ENCODE results near the gene LRSAM1.

Gene LRSAM1

DNA sequence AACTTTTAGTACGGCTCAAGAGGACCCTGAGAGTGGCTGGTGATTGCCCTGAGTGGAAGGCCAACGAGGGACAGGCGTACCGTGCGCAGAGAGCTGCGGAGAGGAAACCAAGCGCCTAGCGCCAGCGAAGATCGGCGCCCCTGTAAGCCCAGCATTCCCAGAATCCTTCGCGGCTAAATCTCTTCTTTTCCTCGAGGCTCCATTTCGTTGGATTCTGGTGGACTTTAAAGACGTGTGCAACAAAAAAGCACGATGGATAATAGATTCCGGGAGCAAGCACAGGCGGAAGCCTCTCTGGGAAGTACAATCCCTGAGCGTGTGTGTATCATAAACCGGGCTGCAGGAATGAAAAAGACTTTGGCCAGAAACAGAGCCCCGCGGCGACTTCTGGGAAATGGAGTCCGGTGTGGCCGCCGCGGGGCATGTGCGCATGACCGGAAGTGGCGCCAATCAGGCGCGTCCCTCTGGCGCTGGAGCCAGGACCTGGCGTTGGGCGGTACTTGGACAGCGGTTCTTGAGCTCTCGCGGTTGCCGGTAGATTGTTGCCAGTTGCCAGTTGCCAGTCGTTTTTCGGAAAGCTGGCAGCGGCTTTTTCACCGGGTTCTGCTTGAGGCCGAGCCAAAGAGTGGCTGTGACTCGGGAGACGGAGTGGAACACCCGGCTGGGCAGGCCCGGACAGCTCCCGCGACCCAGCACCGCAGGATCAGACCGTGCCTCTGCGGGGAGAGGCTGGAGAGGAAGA lies 27.2 kb upstream of the LRSAM1 start, which contains the start of gene ZNF79:
ZNF79 (plus strand) TSS at position 449 of the 742 bp plus-strand sequence. CDS start 406 bp downstream, outside the sequence.
- Histone ChIP-seq H3K36me3 (ENCODE audit: control insufficient read depth in 4 of 4, insufficient read depth in 4 of 4, low read length in 3 of 4) (peaks cover 0 to 9% (median 5%) of the 10 kb centered on the region in 4 experiments), H3K9me3 (ENCODE audit: control extremely low read depth in 1 of 5, control insufficient read depth in 4 of 5, insufficient read depth in 2 of 5, low read depth in 1 of 5, low read length in 4 of 5) (no peaks in the 10 kb centered on the region), H3K4me1 (ENCODE audit: control extremely low read depth in 1 of 4, control insufficient read depth in 4 of 4, insufficient read depth in 4 of 4, low read length in 3 of 4) (peaks cover 5 to 32% (median 22%) of the 10 kb centered on the region in 4 experiments), H3K4me3 (ENCODE audit: control insufficient read depth in 1 of 7, extremely low read depth in 1 of 7, insufficient read depth in 4 of 7, low read depth in 2 of 7, low read length in 6 of 7) (peak within 1 kb of the TSS; percentile 71 to 99 (median 92)), H3K27me3 (replicated peaks in 2 of 5; ENCODE audit: control insufficient read depth in 4 of 5, insufficient read depth in 5 of 5, low read length in 4 of 5) (no peaks in the 10 kb centered on the region), H3K27ac (ENCODE audit: insufficient read depth in 1 of 2, low read depth in 1 of 2, low read length in 2 of 2, poor library complexity in 1 of 2, severe bottlenecking in 2 of 2) (peak within 1 kb of the TSS; percentile 80 to 89)
- WGBS (ENCODE audit: insufficient coverage): 0% methylated on average over 54 of the region's 54 CpGs
- ChIA-PET POLR2A (interaction anchor here (1.4 kb wide), 2 partner anchors 24 to 27 kb away, joined by 4 to 14 read pairs; partner anchors contain the start of genes LRSAM1 and RPL12), CTCF (interaction anchor here (0.8 to 1.6 kb wide), 3 partner anchors 30 to 209 kb away, joined by 3 to 4 read pairs (median 3); no protein-coding TSS in a partner anchor)
- peak; percentile 90 to 97 (median 97) for DNase-seq

GRCh38 chr9:127424676-127424999 lies 26.7 kb upstream of the LRSAM1 start:
- Histone ChIP-seq H3K27ac (ENCODE audit: insufficient read depth in 1 of 2, low read depth in 1 of 2, low read length in 2 of 2, poor library complexity in 1 of 2, severe bottlenecking in 2 of 2) (peak overlapping the region; percentile 80 to 89), H3K4me3 (ENCODE audit: control insufficient read depth in 1 of 7, extremely low read depth in 1 of 7, insufficient read depth in 4 of 7, low read depth in 2 of 7, low read length in 6 of 7) (peak overlapping the region; percentile 71 to 99 (median 92)), H3K9me3 (ENCODE audit: control extremely low read depth in 1 of 5, control insufficient read depth in 4 of 5, insufficient read depth in 2 of 5, low read depth in 1 of 5, low read length in 4 of 5) (no peaks in the 10 kb centered on the region), H3K27me3 (replicated peaks in 2 of 5; ENCODE audit: control insufficient read depth in 4 of 5, insufficient read depth in 5 of 5, low read length in 4 of 5) (no peaks in the 10 kb centered on the region), H3K36me3 (ENCODE audit: control insufficient read depth in 4 of 4, insufficient read depth in 4 of 4, low read length in 3 of 4) (peaks cover 2 to 12% (median 7%) of the 10 kb centered on the region in 4 experiments), H3K4me1 (ENCODE audit: control extremely low read depth in 1 of 4, control insufficient read depth in 4 of 4, insufficient read depth in 4 of 4, low read length in 3 of 4) (peaks cover 5 to 32% (median 22%) of the 10 kb centered on the region in 4 experiments)
- POLR2A ChIA-PET: interaction anchor here (1.4 kb wide), 2 partner anchors 24 to 26 kb away, joined by 4 to 14 read pairs; partner anchors contain the start of genes LRSAM1 and RPL12
- DNase-seq: peak in 2 of 3 donors; percentile 27 to 39
- CTCF ChIA-PET: interaction anchor here (0.8 to 1.0 kb wide), 2 partner anchors 68 to 210 kb away, joined by 3 to 4 read pairs; no protein-coding TSS in a partner anchor
- 0% methylated on average over 12 of the region's 13 CpGs for WGBS (ENCODE audit: insufficient coverage)

GRCh38 chr9:127426756-127427155 lies 24.6 kb upstream of the LRSAM1 start:
- Histone ChIP-seq H3K36me3 (ENCODE audit: control insufficient read depth in 4 of 4, insufficient read depth in 4 of 4, low read length in 3 of 4) (peaks cover 9 to 21% (median 20%) of the 10 kb centered on the region in 4 experiments), H3K9me3 (ENCODE audit: control extremely low read depth in 1 of 5, control insufficient read depth in 4 of 5, insufficient read depth in 2 of 5, low read depth in 1 of 5, low read length in 4 of 5) (no peaks in the 10 kb centered on the region), H3K4me3 (ENCODE audit: control insufficient read depth in 1 of 7, extremely low read depth in 1 of 7, insufficient read depth in 4 of 7, low read depth in 2 of 7, low read length in 6 of 7) (no peak overlapping the region), H3K27me3 (replicated peaks in 2 of 5; ENCODE audit: control insufficient read depth in 4 of 5, insufficient read depth in 5 of 5, low read length in 4 of 5) (no peaks in the 10 kb centered on the region), H3K4me1 (ENCODE audit: control extremely low read depth in 1 of 4, control insufficient read depth in 4 of 4, insufficient read depth in 4 of 4, low read length in 3 of 4) (peaks cover 5 to 32% (median 22%) of the 10 kb centered on the region in 4 experiments), H3K27ac (ENCODE audit: insufficient read depth in 1 of 2, low read depth in 1 of 2, low read length in 2 of 2, poor library complexity in 1 of 2, severe bottlenecking in 2 of 2) (no peak overlapping the region)
- ChIA-PET POLR2A (no interaction called here), CTCF (no interaction called here)
- DNase-seq: no peak
- WGBS (ENCODE audit: insufficient coverage): no CpG with 5 or more reads among the region's 2 CpGs

GRCh38 chr9:127428348-127428747 lies 23.0 kb upstream of the LRSAM1 start:
- no peaks in the 10 kb centered on the region for H3K27me3 ChIP-seq (replicated peaks in 2 of 5; ENCODE audit: control insufficient read depth in 4 of 5, insufficient read depth in 5 of 5, low read length in 4 of 5)
- H3K27ac ChIP-seq (ENCODE audit: insufficient read depth in 1 of 2, low read depth in 1 of 2, low read length in 2 of 2, poor library complexity in 1 of 2, severe bottlenecking in 2 of 2): no peak overlapping the region
- POLR2A ChIA-PET: no interaction called here
- no peak overlapping the region for H3K4me3 ChIP-seq (ENCODE audit: control insufficient read depth in 1 of 7, extremely low read depth in 1 of 7, insufficient read depth in 4 of 7, low read depth in 2 of 7, low read length in 6 of 7)
- H3K4me1 ChIP-seq (ENCODE audit: control extremely low read depth in 1 of 4, control insufficient read depth in 4 of 4, insufficient read depth in 4 of 4, low read length in 3 of 4): peaks cover 5 to 22% (median 15%) of the 10 kb centered on the region in 4 experiments
- CTCF ChIA-PET: interaction anchor here (1.1 kb wide), 1 partner anchor 22 kb away, joined by 3 read pairs; no protein-coding TSS in a partner anchor
- DNase-seq: no peak
- no CpG with 5 or more reads among the region's 3 CpGs for WGBS (ENCODE audit: insufficient coverage)
- peaks cover 12 to 26% (median 25%) of the 10 kb centered on the region in 4 experiments for H3K36me3 ChIP-seq (ENCODE audit: control insufficient read depth in 4 of 4, insufficient read depth in 4 of 4, low read length in 3 of 4)
- H3K9me3 ChIP-seq (ENCODE audit: control extremely low read depth in 1 of 5, control insufficient read depth in 4 of 5, insufficient read depth in 2 of 5, low read depth in 1 of 5, low read length in 4 of 5): no peaks in the 10 kb centered on the region

- CTCF ChIA-PET: no interaction called here
- 97% methylated on average over 8 of the region's 8 CpGs for WGBS (ENCODE audit: insufficient coverage)
- Histone ChIP-seq H3K27me3 (replicated peaks in 2 of 5; ENCODE audit: control insufficient read depth in 4 of 5, insufficient read depth in 5 of 5, low read length in 4 of 5) (no peaks in the 10 kb centered on the region), H3K4me3 (ENCODE audit: control insufficient read depth in 1 of 7, extremely low read depth in 1 of 7, insufficient read depth in 4 of 7, low read depth in 2 of 7, low read length in 6 of 7) (no peak overlapping the region), H3K4me1 (ENCODE audit: control extremely low read depth in 1 of 4, control insufficient read depth in 4 of 4, insufficient read depth in 4 of 4, low read length in 3 of 4) (peaks cover under 1 to 10% (median 5%) of the 10 kb centered on the region in 4 experiments), H3K27ac (ENCODE audit: insufficient read depth in 1 of 2, low read depth in 1 of 2, low read length in 2 of 2, poor library complexity in 1 of 2, severe bottlenecking in 2 of 2) (no peak overlapping the region), H3K9me3 (ENCODE audit: control extremely low read depth in 1 of 5, control insufficient read depth in 4 of 5, insufficient read depth in 2 of 5, low read depth in 1 of 5, low read length in 4 of 5) (no peaks in the 10 kb centered on the region), H3K36me3 (ENCODE audit: control insufficient read depth in 4 of 4, insufficient read depth in 4 of 4, low read length in 3 of 4) (peaks cover 22 to 46% (median 38%) of the 10 kb centered on the region in 4 experiments)
- POLR2A ChIA-PET: no interaction called here
- DNase-seq: no peak
Observed at GRCh38 chr9:127430415-127430814, 20.9 kb upstream of the LRSAM1 start.

- Histone ChIP-seq H3K9me3 (ENCODE audit: control extremely low read depth in 1 of 5, control insufficient read depth in 4 of 5, insufficient read depth in 2 of 5, low read depth in 1 of 5, low read length in 4 of 5) (peaks cover 0 to 3% (median 0%) of the 10 kb centered on the region in 5 experiments), H3K36me3 (ENCODE audit: control insufficient read depth in 4 of 4, insufficient read depth in 4 of 4, low read length in 3 of 4) (peaks cover 32 to 85% (median 65%) of the 10 kb centered on the region in 4 experiments), H3K27me3 (replicated peaks in 2 of 5; ENCODE audit: control insufficient read depth in 4 of 5, insufficient read depth in 5 of 5, low read length in 4 of 5) (no peaks in the 10 kb centered on the region), H3K4me1 (ENCODE audit: control extremely low read depth in 1 of 4, control insufficient read depth in 4 of 4, insufficient read depth in 4 of 4, low read length in 3 of 4) (no peaks in the 10 kb centered on the region), H3K4me3 (ENCODE audit: control insufficient read depth in 1 of 7, extremely low read depth in 1 of 7, insufficient read depth in 4 of 7, low read depth in 2 of 7, low read length in 6 of 7) (no peak overlapping the region), H3K27ac (ENCODE audit: insufficient read depth in 1 of 2, low read depth in 1 of 2, low read length in 2 of 2, poor library complexity in 1 of 2, severe bottlenecking in 2 of 2) (no peak overlapping the region)
- ChIA-PET POLR2A (interaction anchor here (1.0 kb wide), 1 partner anchor 13 kb away, joined by 5 read pairs; the partner anchor contains the start of genes LRSAM1 and RPL12), CTCF (interaction anchor here (1.2 kb wide), 1 partner anchor 18 kb away, joined by 3 read pairs; no protein-coding TSS in a partner anchor)
- WGBS (ENCODE audit: insufficient coverage): 94% methylated on average over 11 of the region's 12 CpGs
- peak in 2 of 3 donors; percentile 35 to 37 for DNase-seq
Observed at GRCh38 chr9:127437497-127438264, 13.6 kb upstream of the LRSAM1 start.
